Endothelial cell (in vitro differentiated cells): Measurements from ENCODE around the gene SEPTIN8. TPM values are rescaled to one million over a fixed set of nuclear protein-coding genes. Genes with fewer than 3 reads are reported as not detected.

Experiments used
- DNase-seq: peaks from one replicate; pipeline ENCODE4 v3.0.0; 2021; ENCODE audit warnings: low spot score
- H3K27ac Mint-ChIP-seq: one replicate; pipeline ENCODE4 v1.8.0; 2021; ENCODE audit warnings: mixed read lengths, inconsistent platforms; ENCODE audit not compliant: unreplicated experiment
- H3K27me3 Mint-ChIP-seq: one replicate; pipeline ENCODE4 v1.8.0; 2021; ENCODE audit warnings: mild to moderate bottlenecking, moderate library complexity, mixed read lengths, inconsistent platforms; ENCODE audit not compliant: unreplicated experiment
- H3K36me3 Mint-ChIP-seq: one replicate; pipeline ENCODE4 v1.8.0; 2021; ENCODE audit warnings: mild to moderate bottlenecking, low read depth, mixed read lengths, inconsistent platforms; ENCODE audit not compliant: unreplicated experiment
- H3K4me1 Mint-ChIP-seq: one replicate; pipeline ENCODE4 v1.8.0; 2021; ENCODE audit warnings: mild to moderate bottlenecking, mixed read lengths, inconsistent platforms; ENCODE audit not compliant: unreplicated experiment
- H3K4me3 Mint-ChIP-seq: one replicate; pipeline ENCODE4 v1.8.0; 2021; ENCODE audit warnings: mild to moderate bottlenecking, mixed read lengths, inconsistent platforms; ENCODE audit not compliant: unreplicated experiment
- H3K9me3 Mint-ChIP-seq: one replicate; pipeline ENCODE4 v1.8.0; 2021; ENCODE audit warnings: mixed read lengths, inconsistent platforms; ENCODE audit not compliant: unreplicated experiment
- CTCF ChIP-seq: fragments of 200-600 bp; sonication (generic); IDR thresholded peaks from one replicate; pipeline ENCODE4 v1.5.0; 2021; ENCODE audit warnings: antibody characterized with exemption; ENCODE audit not compliant: unreplicated experiment
- total RNA-seq: library from RNA; stranded (reverse); fragmentation: NEBNext Ultra II Directional; extraction: Animal tissue kit (Norgen Biotek cat#: 25700); gene quantifications from one replicate; pipeline ENCODE4 v1.2.1, GENCODE V29; 2021; ENCODE audit not compliant: unreplicated experiment

SEPTIN8 gene
- total RNA-seq, 1 donor from 2014 or later: 22.8 TPM

DNA sequence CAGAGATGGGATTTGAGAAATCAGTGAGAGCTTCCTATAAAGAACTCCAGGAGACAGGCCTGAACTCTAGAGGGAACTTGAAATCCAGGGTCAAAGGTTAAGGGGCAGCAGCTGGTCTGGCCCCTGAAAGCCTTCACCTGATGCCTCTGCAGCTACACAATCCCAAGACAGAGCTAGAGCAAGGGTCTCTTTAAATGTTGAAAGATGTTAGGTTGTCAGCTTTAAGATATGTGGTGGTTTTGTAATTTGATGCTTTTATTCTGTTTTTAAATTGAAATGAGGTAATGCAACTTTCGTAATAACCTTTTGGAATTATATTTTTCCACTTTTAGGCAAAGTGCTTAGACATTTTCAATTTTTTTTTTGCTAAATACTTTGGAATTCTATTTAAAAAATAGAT lies 38.4 kb upstream of the SEPTIN8 start:
- H3K9me3 Mint-ChIP-seq: no peaks in the 10 kb centered on the region
- peaks cover 6% of the 10 kb centered on the region for H3K27me3 Mint-ChIP-seq
- peaks cover 6% of the 10 kb centered on the region for H3K4me1 Mint-ChIP-seq
- H3K36me3 Mint-ChIP-seq: no peaks in the 10 kb centered on the region
- no peak for DNase-seq
- no peak overlapping the region for H3K27ac Mint-ChIP-seq
- TF ChIP-seq CTCF: no peak
- no peak overlapping the region for H3K4me3 Mint-ChIP-seq

DNA sequence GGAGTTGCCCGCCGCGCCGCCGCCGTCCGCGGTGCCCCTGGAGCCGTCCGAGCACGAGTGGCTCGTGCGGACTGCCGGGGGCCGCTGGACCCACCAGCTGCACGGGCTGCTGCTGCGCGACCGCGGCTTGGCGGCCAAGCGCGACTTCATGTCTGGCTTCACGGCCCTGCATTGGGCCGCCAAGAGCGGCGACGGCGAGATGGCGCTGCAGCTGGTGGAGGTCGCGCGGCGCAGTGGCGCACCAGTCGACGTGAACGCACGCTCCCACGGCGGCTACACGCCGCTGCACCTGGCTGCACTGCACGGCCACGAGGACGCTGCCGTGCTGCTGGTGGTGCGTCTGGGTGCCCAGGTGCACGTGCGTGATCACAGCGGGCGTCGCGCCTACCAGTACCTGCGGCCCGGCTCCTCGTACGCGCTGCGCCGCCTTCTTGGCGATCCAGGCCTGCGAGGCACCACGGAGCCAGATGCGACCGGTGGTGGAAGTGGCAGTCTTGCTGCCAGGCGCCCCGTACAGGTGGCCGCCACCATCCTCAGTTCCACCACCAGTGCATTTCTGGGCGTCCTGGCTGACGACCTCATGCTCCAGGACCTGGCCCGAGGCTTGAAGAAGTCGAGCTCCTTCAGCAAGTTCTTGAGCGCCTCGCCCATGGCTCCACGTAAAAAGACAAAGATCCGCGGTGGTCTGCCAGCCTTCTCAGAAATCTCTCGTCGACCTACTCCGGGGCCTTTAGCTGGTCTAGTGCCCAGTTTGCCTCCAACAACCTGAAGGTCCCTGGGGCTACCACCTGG lies 37.7 kb upstream of the SEPTIN8 start:
- no peaks in the 10 kb centered on the region for H3K36me3 Mint-ChIP-seq
- H3K4me3 Mint-ChIP-seq: peak overlapping the region; percentile 51
- DNase-seq: no peak
- TF ChIP-seq CTCF: no peak
- H3K27me3 Mint-ChIP-seq: peaks cover 6% of the 10 kb centered on the region
- no peaks in the 10 kb centered on the region for H3K9me3 Mint-ChIP-seq
- peaks cover 6% of the 10 kb centered on the region for H3K4me1 Mint-ChIP-seq
- no peak overlapping the region for H3K27ac Mint-ChIP-seq

DNA sequence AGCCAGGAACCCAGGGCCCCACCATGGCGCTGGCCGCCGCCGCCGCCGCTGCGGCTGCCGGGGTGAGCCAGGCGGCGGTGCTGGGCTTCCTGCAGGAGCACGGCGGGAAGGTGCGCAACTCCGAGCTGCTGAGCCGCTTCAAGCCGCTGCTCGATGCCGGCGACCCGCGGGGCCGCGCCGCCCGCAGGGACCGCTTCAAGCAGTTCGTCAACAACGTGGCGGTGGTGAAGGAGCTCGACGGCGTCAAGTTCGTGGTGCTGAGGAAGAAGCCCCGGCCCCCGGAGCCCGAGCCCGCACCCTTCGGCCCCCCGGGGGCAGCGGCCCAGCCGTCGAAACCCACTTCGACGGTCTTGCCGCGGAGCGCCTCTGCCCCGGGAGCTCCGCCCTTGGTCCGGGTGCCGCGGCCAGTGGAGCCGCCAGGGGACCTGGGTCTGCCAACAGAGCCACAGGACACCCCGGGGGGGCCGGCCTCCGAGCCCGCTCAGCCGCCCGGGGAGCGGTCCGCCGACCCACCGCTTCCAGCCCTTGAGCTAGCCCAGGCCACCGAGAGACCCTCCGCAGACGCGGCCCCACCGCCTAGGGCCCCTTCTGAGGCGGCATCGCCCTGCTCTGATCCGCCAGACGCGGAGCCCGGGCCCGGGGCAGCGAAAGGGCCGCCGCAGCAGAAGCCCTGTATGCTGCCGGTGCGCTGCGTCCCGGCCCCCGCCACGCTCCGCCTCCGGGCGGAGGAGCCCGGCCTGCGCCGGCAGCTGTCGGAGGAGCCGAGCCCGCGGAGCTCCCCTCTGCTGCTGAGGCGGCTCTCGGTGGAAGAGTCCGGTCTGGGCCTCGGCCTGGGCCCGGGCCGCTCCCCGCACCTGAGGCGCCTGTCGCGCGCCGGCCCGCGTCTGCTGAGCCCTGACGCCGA lies 36.8 kb upstream of the SEPTIN8 start:
- peaks cover 6% of the 10 kb centered on the region for H3K27me3 Mint-ChIP-seq
- no peak overlapping the region for H3K4me3 Mint-ChIP-seq
- no peaks in the 10 kb centered on the region for H3K9me3 Mint-ChIP-seq
- H3K4me1 Mint-ChIP-seq: peaks cover 6% of the 10 kb centered on the region
- TF ChIP-seq CTCF: no peak
- DNase-seq: peak; percentile 38
- no peak overlapping the region for H3K27ac Mint-ChIP-seq
- H3K36me3 Mint-ChIP-seq: no peaks in the 10 kb centered on the region

DNA sequence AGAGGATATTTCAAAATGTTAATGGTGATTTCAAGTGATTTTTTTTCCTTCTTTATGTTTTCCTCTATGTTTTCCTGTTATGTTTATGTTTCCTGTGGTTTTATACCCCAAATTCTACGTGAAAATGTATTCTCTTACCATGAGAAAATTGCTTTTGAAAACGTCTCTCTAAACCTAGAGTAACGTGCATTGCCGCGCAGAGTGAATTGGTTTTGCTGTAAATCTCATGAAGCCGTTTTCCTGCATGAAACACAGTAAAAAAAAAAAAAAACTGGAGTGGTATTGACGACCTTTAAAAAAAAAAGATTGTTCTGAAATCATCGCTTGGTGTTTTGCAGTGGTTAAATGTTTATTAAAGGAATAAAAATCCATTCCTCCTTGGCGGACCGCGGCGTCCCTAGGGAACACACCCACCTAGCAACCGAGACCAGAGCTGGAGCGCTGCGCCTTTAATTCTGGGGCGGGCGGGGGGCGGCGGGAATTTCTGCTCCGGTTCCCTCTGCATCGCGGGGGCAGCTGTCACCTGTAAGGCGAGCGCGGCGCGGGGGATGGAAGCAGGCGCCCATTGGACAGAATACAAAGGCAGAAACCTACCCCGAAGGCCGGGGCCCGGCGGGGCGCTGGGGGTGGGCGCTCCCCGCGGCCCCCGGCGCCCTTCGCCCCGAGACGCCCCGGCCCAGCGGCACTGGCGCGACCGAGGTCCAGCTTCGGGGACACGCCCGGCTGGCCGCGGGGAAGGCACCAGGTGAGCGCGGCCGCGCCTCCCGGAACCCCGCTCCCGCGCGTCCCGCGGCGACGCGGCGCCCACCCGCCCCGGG lies 36.0 kb upstream of the SEPTIN8 start, which contains the start of gene SOWAHA:
SOWAHA (plus strand) TSS at position 522 of the 818 bp plus-strand sequence. CDS start 320 bp downstream, outside the sequence.
- no peak for DNase-seq
- no peaks in the 10 kb centered on the region for H3K9me3 Mint-ChIP-seq
- no peak within 1 kb of the TSS for H3K27ac Mint-ChIP-seq
- no peaks in the 10 kb centered on the region for H3K36me3 Mint-ChIP-seq
- H3K4me1 Mint-ChIP-seq: peaks cover 6% of the 10 kb centered on the region
- no peak for TF ChIP-seq CTCF
- H3K27me3 Mint-ChIP-seq: peaks cover 6% of the 10 kb centered on the region
- H3K4me3 Mint-ChIP-seq: peak within 1 kb of the TSS; percentile 62
